ENCODE results near the gene PLCB2.

PLCB2 gene

GRCh38 chr15:40339621-40339945 lies 31.8 kb upstream of the PLCB2 start:
- DNase-seq (ENCODE audit: insufficient read length) = no peak
- TF ChIP-seq POLR2AphosphoS5 (IDR thresholded peaks at IDR 0.05; ENCODE audit: low read depth, low read length) (no peak), TAF1 (IDR thresholded peaks at IDR 0.05; ENCODE audit: borderline replicate concordance, low read depth, low read length) (no peak), POLR2A (IDR thresholded peaks at IDR 0.05; ENCODE audit: low read depth, low read length) (no peak)
- no peak for FAIRE-seq

GRCh38 chr15:40338921-40339620 lies 31.3 kb upstream of the PLCB2 start:
- no peak for DNase-seq (ENCODE audit: insufficient read length)
- no peak for FAIRE-seq
- no peak for TF ChIP-seq POLR2AphosphoS5 (IDR thresholded peaks at IDR 0.05; ENCODE audit: low read depth, low read length)
- TF ChIP-seq TAF1 (IDR thresholded peaks at IDR 0.05; ENCODE audit: borderline replicate concordance, low read depth, low read length) = no peak
- no peak for TF ChIP-seq POLR2A (IDR thresholded peaks at IDR 0.05; ENCODE audit: low read depth, low read length)

- DNase-seq (ENCODE audit: insufficient read length) (peak; percentile 96), FAIRE-seq (peak; percentile 96)
- TF ChIP-seq TAF1 (IDR thresholded peaks at IDR 0.05; ENCODE audit: borderline replicate concordance, low read depth, low read length) (no peak), POLR2A (IDR thresholded peaks at IDR 0.05; ENCODE audit: low read depth, low read length) (no peak), POLR2AphosphoS5 (IDR thresholded peaks at IDR 0.05; ENCODE audit: low read depth, low read length) (no peak)
Observed at GRCh38 chr15:40338041-40338657, 30.4 kb upstream of the PLCB2 start.

- TF ChIP-seq POLR2A (IDR thresholded peaks at IDR 0.05; ENCODE audit: low read depth, low read length) (no peak), TAF1 (IDR thresholded peaks at IDR 0.05; ENCODE audit: borderline replicate concordance, low read depth, low read length) (no peak), POLR2AphosphoS5 (IDR thresholded peaks at IDR 0.05; ENCODE audit: low read depth, low read length) (no peak)
- DNase-seq (ENCODE audit: insufficient read length) = no peak
Observed at GRCh38 chr15:40337597-40337996, 29.9 kb upstream of the PLCB2 start.

GRCh38 chr15:40336744-40337122 lies 29.0 kb upstream of the PLCB2 start:
- peak; percentile 71 for FAIRE-seq
- TF ChIP-seq POLR2A (IDR thresholded peaks at IDR 0.05; ENCODE audit: low read depth, low read length) = no peak
- TF ChIP-seq POLR2AphosphoS5 (IDR thresholded peaks at IDR 0.05; ENCODE audit: low read depth, low read length) = no peak
- TF ChIP-seq TAF1 (IDR thresholded peaks at IDR 0.05; ENCODE audit: borderline replicate concordance, low read depth, low read length) = no peak
- no peak for DNase-seq (ENCODE audit: insufficient read length)

More at GRCh38 chr15:40337597-40337996, 29.9 kb upstream of the PLCB2 start:
- FAIRE-seq = no peak

- DNase-seq (ENCODE audit: insufficient read length) (no peak), FAIRE-seq (no peak)
- TF ChIP-seq TAF1 (IDR thresholded peaks at IDR 0.05; ENCODE audit: borderline replicate concordance, low read depth, low read length) (no peak), POLR2A (IDR thresholded peaks at IDR 0.05; ENCODE audit: low read depth, low read length) (no peak), POLR2AphosphoS5 (IDR thresholded peaks at IDR 0.05; ENCODE audit: low read depth, low read length) (no peak)
Observed at GRCh38 chr15:40335938-40336743, 28.4 kb upstream of the PLCB2 start.

- DNase-seq (ENCODE audit: insufficient read length) (no peak), FAIRE-seq (no peak)
Observed at GRCh38 chr15:40334941-40335795, 27.4 kb upstream of the PLCB2 start.

GRCh38 chr15:40334541-40334940 lies 26.8 kb upstream of the PLCB2 start:
- no peak for DNase-seq (ENCODE audit: insufficient read length)
- no peak for FAIRE-seq
- TF ChIP-seq POLR2AphosphoS5 (IDR thresholded peaks at IDR 0.05; ENCODE audit: low read depth, low read length) (no peak), TAF1 (IDR thresholded peaks at IDR 0.05; ENCODE audit: borderline replicate concordance, low read depth, low read length) (no peak), POLR2A (IDR thresholded peaks at IDR 0.05; ENCODE audit: low read depth, low read length) (no peak)

More at GRCh38 chr15:40334941-40335795, 27.4 kb upstream of the PLCB2 start:
- TF ChIP-seq POLR2A (IDR thresholded peaks at IDR 0.05; ENCODE audit: low read depth, low read length) = no peak
- no peak for TF ChIP-seq TAF1 (IDR thresholded peaks at IDR 0.05; ENCODE audit: borderline replicate concordance, low read depth, low read length)
- no peak for TF ChIP-seq POLR2AphosphoS5 (IDR thresholded peaks at IDR 0.05; ENCODE audit: low read depth, low read length)

- no peak for DNase-seq (ENCODE audit: insufficient read length)
- TF ChIP-seq POLR2AphosphoS5 (IDR thresholded peaks at IDR 0.05; ENCODE audit: low read depth, low read length) (no peak), POLR2A (IDR thresholded peaks at IDR 0.05; ENCODE audit: low read depth, low read length) (no peak), TAF1 (IDR thresholded peaks at IDR 0.05; ENCODE audit: borderline replicate concordance, low read depth, low read length) (no peak)
- no peak for FAIRE-seq
Observed at GRCh38 chr15:40333922-40334492, 26.3 kb upstream of the PLCB2 start.

GRCh38 chr15:40332113-40332781 lies 24.5 kb upstream of the PLCB2 start:
- FAIRE-seq (no peak), DNase-seq (ENCODE audit: insufficient read length) (no peak)
- TF ChIP-seq POLR2AphosphoS5 (IDR thresholded peaks at IDR 0.05; ENCODE audit: low read depth, low read length) (no peak), POLR2A (IDR thresholded peaks at IDR 0.05; ENCODE audit: low read depth, low read length) (no peak), TAF1 (IDR thresholded peaks at IDR 0.05; ENCODE audit: borderline replicate concordance, low read depth, low read length) (no peak)

All from GM12892 (cell line).